Gastroesophageal sphincter (tissue), 4 donors: ENCODE results near the gene MCM9. TPM values are rescaled to one million over a fixed set of nuclear protein-coding genes. Genes with fewer than 3 reads are reported as not detected.
"Not testable (repeated sequence)": the region's sequence is repeated elsewhere in the genome, so short reads cannot be mapped to it uniquely, and the experiment has no call there.

Source experiments
- ATAC-seq: fragments of 150-250 bp; one replicate; pipeline ENCODE4 v1.9.1; 2016; ENCODE audit warnings: mild to moderate bottlenecking, moderate library complexity
- H3K27ac ChIP-seq, 4 donors: fragments of 200-600 bp; sonication (generic) in 3 of 4; 1 replicate in 3 of 4; 2 replicates in 1 of 4; pipeline ENCODE4 v1.5.1; 2016 to 2019
- H3K27me3 ChIP-seq: fragments of 200-600 bp; sonication (generic); one replicate; pipeline ENCODE4 v1.5.1; 2019
- H3K36me3 ChIP-seq, 2 donors: fragments of 200-600 bp; sonication (generic); one replicate each; pipeline ENCODE4 v1.5.1; 2019; ENCODE audit warnings: control low read depth in 1 of 2
- H3K4me1 ChIP-seq, 3 donors: fragments of 200-600 bp; sonication (generic); 1 replicate in 2 of 3; 2 replicates in 1 of 3; pipeline ENCODE4 v1.5.1; 2016 to 2019; ENCODE audit warnings: control low read depth in 2 of 3
- H3K4me3 ChIP-seq, 2 donors: fragments of 200-600 bp; sonication (generic); one replicate each; pipeline ENCODE4 v1.5.1; 2019; ENCODE audit warnings: mild to moderate bottlenecking in 1 of 2, moderate library complexity in 1 of 2
- H3K9me3 ChIP-seq, 3 donors: fragments of 200-600 bp; sonication (generic); one replicate each; pipeline ENCODE4 v1.5.1; 2017 to 2019; ENCODE audit warnings: control low read depth in 2 of 3
- CTCF ChIP-seq, 4 experiments: fragments of 200-600 bp in 2 of 4; fragments of 450-650 bp in 2 of 4; sonication (generic) in 1 of 4; IDR thresholded peaks; one replicate each; pipeline ENCODE4 v1.5.1; 2017 to 2019; ENCODE audit warnings: antibody characterized with exemption in 4 of 4, mild to moderate bottlenecking in 2 of 4, moderate library complexity in 2 of 4
- EP300 ChIP-seq: sonication (generic); formaldehyde crosslinking; IDR thresholded peaks from one replicate; pipeline ENCODE4 v1.6.1; 2017; ENCODE audit warnings: antibody characterized with exemption, mild to moderate bottlenecking
- POLR2A ChIP-seq, 2 donors: fragments of 450-650 bp; IDR thresholded peaks; one replicate each; pipeline ENCODE4 v1.6.1; 2017; ENCODE audit warnings: antibody characterized with exemption in 2 of 2, mild to moderate bottlenecking in 2 of 2, moderate library complexity in 1 of 2
- POLR2AphosphoS5 ChIP-seq: sonication (generic); formaldehyde crosslinking; IDR thresholded peaks from one replicate; pipeline ENCODE4 v1.6.1; 2017; ENCODE audit warnings: antibody characterized with exemption
- WGBS, 2 donors: methylation state at CpG; one replicate each; pipeline ENCODE4 v1.1.5; 2018; ENCODE audit warnings: low coverage in 1 of 2; 5-methylcytosine and 5-hydroxymethylcytosine counted together
- total RNA-seq, 4 donors: library from RNA; depleted of rRNA; stranded (reverse); fragments of >200 nt; gene quantifications; one replicate each; pipeline ENCODE4 v1.1.0, GENCODE V29; 2016

MCM9 gene
- total RNA-seq, 4 donors from 2014 or later, result 7.7 to 25.7 (median 16.8) TPM

GRCh38 chr6:118871331-118871730 lies 63.6 kb downstream of the MCM9 start:
- ATAC-seq, result no peak
- no peaks in the 10 kb centered on the region for H3K9me3 ChIP-seq
- TF ChIP-seq POLR2A (IDR thresholded peaks at IDR 0.05), result no peak
- H3K4me3 ChIP-seq, result no peak overlapping the region
- H3K27me3 ChIP-seq, result no peaks in the 10 kb centered on the region
- no peaks in the 10 kb centered on the region for H3K36me3 ChIP-seq
- 91 to 95% methylated on average over 3 of the region's 5 CpGs for WGBS, 2 donors
- no peaks in the 10 kb centered on the region for H3K4me1 ChIP-seq
- H3K27ac ChIP-seq, result no peak overlapping the region

- Histone ChIP-seq H3K27ac (no peak overlapping the region), H3K4me3 (no peak overlapping the region), H3K36me3 (no peaks in the 10 kb centered on the region), H3K27me3 (no peaks in the 10 kb centered on the region), H3K4me1 (peaks cover 0 to 5% (median under 1%) of the 10 kb centered on the region in 3 donors), H3K9me3 (no peaks in the 10 kb centered on the region)
- TF ChIP-seq CTCF (IDR thresholded peaks at IDR 0.05) (no peak), POLR2A (IDR thresholded peaks at IDR 0.05) (no peak), POLR2AphosphoS5 (no peak), EP300 (no peak)
- no peak for ATAC-seq
- WGBS, 2 donors, result 96 to 97% methylated on average over 2 of the region's 2 CpGs
Measured at GRCh38 chr6:118869894-118870589, 64.9 kb downstream of the MCM9 start.

GRCh38 chr6:118869350-118869749 lies 65.6 kb downstream of the MCM9 start:
- TF ChIP-seq POLR2A (IDR thresholded peaks at IDR 0.05) (no peak), POLR2AphosphoS5 (no peak), CTCF (IDR thresholded peaks at IDR 0.05) (no peak), EP300 (no peak)
- no peak overlapping the region for H3K27ac ChIP-seq
- H3K36me3 ChIP-seq, result no peaks in the 10 kb centered on the region
- H3K9me3 ChIP-seq, result no peaks in the 10 kb centered on the region
- H3K4me3 ChIP-seq, result no peak overlapping the region
- no peaks in the 10 kb centered on the region for H3K27me3 ChIP-seq
- 80 to 91% methylated on average over 1 to 2 of the region's 2 CpGs for WGBS, 2 donors
- ATAC-seq, result no peak
- H3K4me1 ChIP-seq, result peaks cover 0 to 12% (median 8%) of the 10 kb centered on the region in 3 donors

- not testable (repeated sequence) for H3K9me3 ChIP-seq, H3K27me3 ChIP-seq, H3K27ac ChIP-seq, H3K4me3 ChIP-seq, ATAC-seq, H3K36me3 ChIP-seq
- 92 to 96% methylated on average over 2 of the region's 2 CpGs for WGBS, 2 donors
- H3K4me1 ChIP-seq, result peaks cover 0 to 14% (median 8%) of the 10 kb centered on the region in 3 donors
Measured at GRCh38 chr6:118868901-118869300, 66.1 kb downstream of the MCM9 start.

- 95 to 100% methylated on average over 4 of the region's 4 CpGs for WGBS, 2 donors
- no peak for ATAC-seq
- peaks cover 0 to 14% (median 8%) of the 10 kb centered on the region in 3 donors for H3K4me1 ChIP-seq
- H3K27ac ChIP-seq, result no peak overlapping the region
- no peak for TF ChIP-seq EP300
- TF ChIP-seq CTCF (IDR thresholded peaks at IDR 0.05), result no peak
- no peak for TF ChIP-seq POLR2A (IDR thresholded peaks at IDR 0.05)
- no peak for TF ChIP-seq POLR2AphosphoS5
- H3K9me3 ChIP-seq, result no peaks in the 10 kb centered on the region
- H3K36me3 ChIP-seq, result no peaks in the 10 kb centered on the region
- no peak overlapping the region for H3K4me3 ChIP-seq
- no peaks in the 10 kb centered on the region for H3K27me3 ChIP-seq
Measured at GRCh38 chr6:118867181-118867580, 67.8 kb downstream of the MCM9 start.

- no peak overlapping the region for H3K27ac ChIP-seq
- WGBS, 2 donors, result 39% methylated on average over 2 of the region's 2 CpGs; no CpG with 5 or more reads in 1 of the 2 donors
- peaks cover 0 to 9% of the 10 kb centered on the region in 2 donors for H3K36me3 ChIP-seq
- no peak for ATAC-seq
- peaks cover 0 to 5% (median 0%) of the 10 kb centered on the region in 3 donors for H3K9me3 ChIP-seq
- H3K4me3 ChIP-seq, result no peak overlapping the region
- H3K27me3 ChIP-seq, result no peaks in the 10 kb centered on the region
- TF ChIP-seq POLR2A (IDR thresholded peaks at IDR 0.05) (no peak), POLR2AphosphoS5 (no peak), EP300 (no peak), CTCF (IDR thresholded peaks at IDR 0.05) (no peak)
- H3K4me1 ChIP-seq, result peaks cover 0 to 14% (median 8%) of the 10 kb centered on the region in 3 donors
Measured at GRCh38 chr6:118865100-118865391, 69.9 kb downstream of the MCM9 start.
